Transverse colon (tissue), 4 donors: ENCODE results near the gene MT1F. TPM values are rescaled to one million over a fixed set of nuclear protein-coding genes. Genes with fewer than 3 reads are reported as not detected.

Source experiments
- DNase-seq: peaks from one replicate; pipeline ENCODE4 v3.0.0-alpha.2; 2019
- H3K27ac ChIP-seq, 4 donors: fragments of 200-600 bp; sonication (generic); 2 replicates each; pipeline ENCODE4 v1.5.1; 2016 to 2018; ENCODE audit warnings: inconsistent platforms in 4 of 4
- H3K27me3 ChIP-seq: fragments of 200-600 bp; sonication (generic); 2 replicates; pipeline ENCODE4 v1.5.1; 2017; ENCODE audit warnings: inconsistent platforms
- H3K36me3 ChIP-seq, 4 donors: fragments of 200-600 bp; sonication (generic); 2 replicates each; pipeline ENCODE4 v1.5.1; 2017 to 2019; ENCODE audit warnings: inconsistent platforms in 4 of 4
- H3K4me1 ChIP-seq, 4 donors: fragments of 200-600 bp; sonication (generic); 2 replicates each; pipeline ENCODE4 v1.5.1; 2017 to 2020; ENCODE audit warnings: inconsistent platforms in 4 of 4
- H3K4me3 ChIP-seq, 4 donors: fragments of 200-600 bp; sonication (generic); 1 replicate in 1 of 4; 2 replicates in 3 of 4; pipeline versions ENCODE4 v1.5.1 to v1.6.1; 2017 to 2019; ENCODE audit warnings: inconsistent platforms in 4 of 4
- H3K9me3 ChIP-seq, 2 donors: fragments of 200-600 bp; sonication (generic); 2 replicates each; pipeline ENCODE4 v1.5.1; 2017 to 2019; ENCODE audit warnings: inconsistent platforms in 2 of 2
- CTCF ChIP-seq, 5 experiments: fragments of 200-600 bp in 3 of 5; fragments of 450-650 bp in 2 of 5; sonication (generic) in 3 of 5; IDR thresholded peaks; 1 replicate in 2 of 5; 2 replicates in 3 of 5; pipeline ENCODE4 v1.5.1; 2016 to 2017; ENCODE audit warnings: antibody characterized with exemption in 5 of 5, inconsistent platforms in 3 of 5, mild to moderate bottlenecking in 2 of 5, moderate library complexity in 1 of 5
- EP300 ChIP-seq: sonication (generic); formaldehyde crosslinking; IDR thresholded peaks from one replicate; pipeline ENCODE4 v1.6.1; 2017; ENCODE audit warnings: antibody characterized with exemption, low read depth
- POLR2A ChIP-seq: fragments of 450-650 bp; IDR thresholded peaks from one replicate; pipeline ENCODE4 v1.6.1; 2016; ENCODE audit warnings: antibody characterized with exemption, mild to moderate bottlenecking, moderate library complexity
- POLR2AphosphoS5 ChIP-seq, 3 donors: sonication (generic); formaldehyde crosslinking; IDR thresholded peaks; one replicate each; pipeline ENCODE4 v1.6.1; 2016; ENCODE audit warnings: antibody characterized with exemption in 3 of 3
- WGBS, 2 donors: methylation state at CpG; one replicate each; pipeline ENCODE4 v1.1.5; 2018; ENCODE audit warnings: low coverage in 1 of 2; 5-methylcytosine and 5-hydroxymethylcytosine counted together
- in situ Hi-C, 4 donors: fragments of 200-750 bp; cut with MboI; loops; one replicate each; pipeline versions ENCODE4 v1.15.0 to v1.15.1; 2017; ENCODE audit warnings: low sequenced_read_pairs in 3 of 4, low pct_ligation_motif_present in 1 of 4, low pct_unique_long_range_greater_than_20kb in 1 of 4
- intact Hi-C: fragments of 100-400 bp; cut with DNase I; formaldehyde crosslinking; loops from one replicate; pipeline ENCODE4 v1.15.1; 2023; ENCODE audit warnings: low total_unique reads
- total RNA-seq, 4 donors: library from RNA; depleted of rRNA; stranded (reverse); fragments of >200 nt; gene quantifications; one replicate each; pipeline ENCODE4 v1.1.0, GENCODE V29; 2016

MT1F gene
- total RNA-seq, 4 donors from 2014 or later: 6.8 to 54.5 (median 18.9) TPM

DNA sequence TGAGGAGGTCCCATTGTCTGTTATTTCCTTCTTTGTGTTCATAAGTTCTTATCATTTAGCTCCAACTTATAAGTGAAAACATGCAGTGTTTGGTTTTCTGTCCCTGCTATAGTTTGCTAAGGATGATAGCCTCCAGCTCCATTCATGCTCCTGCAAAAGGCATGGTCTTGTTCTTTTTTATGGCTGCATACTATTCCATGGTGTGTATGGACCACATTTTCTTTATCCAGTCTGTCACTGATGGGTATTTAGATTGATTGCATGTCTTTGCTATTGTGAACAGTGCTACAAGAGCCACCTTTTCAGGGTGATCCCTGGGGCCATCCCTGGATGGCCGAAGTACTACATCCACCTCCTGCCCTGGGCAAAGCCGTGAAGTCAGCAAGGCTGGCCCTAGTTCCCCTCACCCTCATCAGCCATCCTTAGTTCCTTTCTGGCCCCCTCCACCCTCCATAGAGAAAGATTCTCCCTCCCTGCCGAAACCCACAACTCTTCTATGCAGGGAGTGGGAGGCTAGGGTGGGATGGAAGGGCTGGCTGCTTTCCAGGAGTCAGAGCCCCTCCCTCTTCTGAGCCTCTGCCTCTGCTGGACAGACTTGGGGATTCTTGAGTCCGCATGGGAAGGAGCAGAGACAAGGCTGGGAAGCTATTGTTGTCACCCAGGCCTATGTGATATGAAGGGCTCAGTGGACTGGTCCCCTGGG, 32.8 kb downstream of the MT1F start:
- 81 to 100% methylated on average over 1 to 4 of the region's 4 CpGs for WGBS, 2 donors
- no peaks in the 10 kb centered on the region for H3K27me3 ChIP-seq
- intact Hi-C loops (no loop called here), in situ Hi-C loops (no loop called here)
- DNase-seq: no peak
- H3K9me3 ChIP-seq: no peaks in the 10 kb centered on the region
- H3K27ac ChIP-seq: no peak overlapping the region
- H3K4me1 ChIP-seq: no peaks in the 10 kb centered on the region
- H3K36me3 ChIP-seq: no peaks in the 10 kb centered on the region
- H3K4me3 ChIP-seq: no peak overlapping the region
- TF ChIP-seq POLR2A: no peak
- no peak for TF ChIP-seq POLR2AphosphoS5 (IDR thresholded peaks at IDR 0.05)
- TF ChIP-seq EP300: no peak
- TF ChIP-seq CTCF (IDR thresholded peaks at IDR 0.05): no peak

DNA sequence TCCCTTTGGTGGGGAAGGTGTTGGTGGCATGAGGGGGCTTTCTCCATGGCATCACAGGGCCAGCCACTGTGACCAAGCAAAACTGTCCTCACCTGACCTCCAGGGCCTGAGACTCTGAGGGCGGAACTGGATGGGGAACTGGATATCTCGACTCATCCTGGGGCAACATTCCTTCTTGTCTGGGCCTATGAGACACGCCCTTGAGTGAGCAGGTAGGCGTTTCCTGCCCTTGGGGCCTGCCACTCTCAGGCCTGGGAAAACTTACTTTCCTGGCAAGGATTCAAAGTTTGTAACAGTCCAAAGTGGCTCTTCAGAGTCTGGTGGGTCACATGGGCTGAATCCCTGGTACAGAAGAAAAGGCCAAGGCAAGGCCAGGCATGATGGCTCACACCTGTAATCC, 34.1 kb downstream of the MT1F start:
- H3K4me1 ChIP-seq: no peaks in the 10 kb centered on the region
- peak; percentile 46 for DNase-seq
- H3K27me3 ChIP-seq: no peaks in the 10 kb centered on the region
- in situ Hi-C loops (no loop called here), intact Hi-C loops (no loop called here)
- H3K27ac ChIP-seq: no peak overlapping the region
- H3K9me3 ChIP-seq: no peaks in the 10 kb centered on the region
- no peak for TF ChIP-seq POLR2A
- no peak for TF ChIP-seq EP300
- TF ChIP-seq POLR2AphosphoS5 (IDR thresholded peaks at IDR 0.05): no peak
- no peak overlapping the region for H3K4me3 ChIP-seq
- H3K36me3 ChIP-seq: no peaks in the 10 kb centered on the region
- WGBS, 2 donors: 58% methylated on average over 4 of the region's 4 CpGs; no CpG with 5 or more reads in 1 of the 2 donors

DNA sequence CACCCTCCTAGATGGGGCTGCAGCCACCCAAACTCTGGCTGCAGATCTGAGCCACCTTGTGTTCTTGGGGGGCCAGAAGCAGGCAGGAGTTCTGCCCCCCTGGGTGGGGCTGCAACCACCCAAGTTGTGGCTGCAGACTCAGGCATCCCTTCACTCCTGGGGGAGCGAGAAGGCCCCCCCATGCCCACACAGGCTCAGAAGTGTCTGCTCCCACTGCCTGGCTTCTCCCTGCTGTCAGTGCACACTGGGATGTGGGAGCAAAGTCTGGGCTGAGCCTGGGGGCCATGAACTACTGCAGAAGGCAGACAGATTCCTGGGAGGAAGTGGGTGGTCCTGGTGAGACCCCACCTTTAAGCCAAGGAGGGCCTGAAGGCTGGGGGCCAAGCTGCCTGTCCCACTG, 37.5 kb downstream of the MT1F start:
- H3K27ac ChIP-seq: no peak overlapping the region
- in situ Hi-C loops: no loop called here

DNA sequence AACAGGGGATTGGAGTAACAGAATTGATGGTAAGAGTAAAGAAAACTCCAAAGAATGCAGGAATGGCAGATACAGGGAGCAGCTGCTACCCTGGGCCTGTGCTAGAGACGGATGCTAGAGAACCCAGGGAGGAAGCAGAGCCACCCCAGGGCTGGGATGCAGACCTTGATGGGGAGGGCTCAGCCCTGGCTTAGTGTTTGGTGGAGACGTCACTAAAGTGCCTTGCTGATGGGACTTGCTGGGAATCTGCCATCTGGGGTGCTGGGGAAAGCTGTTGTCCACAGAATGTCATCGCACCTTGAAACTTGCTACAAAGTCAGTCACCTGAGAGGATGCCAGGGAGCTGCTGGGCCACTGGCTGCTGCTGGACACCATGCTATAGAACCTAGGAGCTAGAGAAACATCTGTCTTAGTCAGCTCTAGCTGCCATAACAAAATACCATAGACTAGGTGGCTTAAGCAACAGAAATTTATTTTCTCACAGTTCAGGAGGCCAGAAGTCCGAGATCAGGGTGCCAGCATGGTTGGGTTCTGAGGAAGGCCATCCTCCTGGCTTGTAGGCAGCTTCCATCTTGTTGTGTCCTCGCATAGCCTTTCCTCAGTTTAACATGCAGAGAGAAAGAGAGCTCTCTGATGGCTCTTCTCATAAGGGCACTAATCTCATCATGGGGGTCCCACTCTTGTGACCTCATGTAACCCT, 39.8 kb downstream of the MT1F start:
- DNase-seq: no peak
- Histone ChIP-seq H3K27ac (no peak overlapping the region), H3K27me3 (no peaks in the 10 kb centered on the region), H3K9me3 (no peaks in the 10 kb centered on the region), H3K4me3 (no peak overlapping the region), H3K36me3 (no peaks in the 10 kb centered on the region), H3K4me1 (peaks cover 0 to 7% (median 0%) of the 10 kb centered on the region in 4 donors)
- intact Hi-C loops: no loop called here
- TF ChIP-seq POLR2A: no peak
- no peak for TF ChIP-seq POLR2AphosphoS5 (IDR thresholded peaks at IDR 0.05)
- no peak for TF ChIP-seq EP300
- no peak for TF ChIP-seq CTCF (IDR thresholded peaks at IDR 0.05)
- in situ Hi-C loops: no loop called here
- WGBS, 2 donors: 87% methylated on average over 5 of the region's 5 CpGs; no CpG with 5 or more reads in 1 of the 2 donors

More for the DNA sequence above, 37.5 kb downstream of the MT1F start:
- no peaks in the 10 kb centered on the region for H3K4me1 ChIP-seq
- H3K4me3 ChIP-seq: no peak overlapping the region
- intact Hi-C loops: no loop called here
- WGBS, 2 donors: 22% methylated on average over 1 of the region's 1 CpG; no CpG with 5 or more reads in 1 of the 2 donors
- H3K9me3 ChIP-seq: no peaks in the 10 kb centered on the region
- no peaks in the 10 kb centered on the region for H3K27me3 ChIP-seq
- no peak for DNase-seq
- no peaks in the 10 kb centered on the region for H3K36me3 ChIP-seq
- no peak for TF ChIP-seq POLR2AphosphoS5 (IDR thresholded peaks at IDR 0.05)
- TF ChIP-seq CTCF (IDR thresholded peaks at IDR 0.05): no peak
- no peak for TF ChIP-seq EP300
- TF ChIP-seq POLR2A: no peak
